Measurements from ENCODE around the gene KRTAP4-8.
"Not testable (repeated sequence)": the region's sequence is repeated elsewhere in the genome, so short reads cannot be mapped to it uniquely, and the experiment has no call there.

The KRTAP4-8 gene

DNA sequence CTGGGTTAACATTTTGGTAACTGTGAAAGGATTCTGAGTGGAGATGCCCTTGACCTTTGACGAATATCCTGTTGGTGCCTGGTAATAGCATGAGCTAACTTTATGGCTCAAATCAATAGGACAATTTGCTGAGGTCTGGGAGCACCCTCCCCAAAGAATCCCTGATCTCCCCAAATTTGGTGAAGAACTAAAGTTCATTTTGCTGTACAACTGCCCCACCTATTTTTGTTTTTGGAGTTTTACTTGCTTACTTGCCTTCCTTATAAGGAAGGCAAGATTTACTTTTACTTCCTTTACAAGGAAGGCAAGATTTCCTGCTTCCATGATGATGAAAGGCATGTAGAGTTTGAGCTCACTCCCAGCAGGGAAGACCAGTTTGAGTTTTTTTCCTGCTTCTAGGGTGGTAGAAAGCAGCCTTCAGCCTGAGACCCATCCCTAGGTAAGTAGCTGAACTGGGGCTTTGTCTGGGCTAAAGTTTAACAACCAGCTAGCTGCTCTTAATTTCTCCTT lies 10.1 kb upstream of the KRTAP4-8 start:
- ChIA-PET POLR2A (no interaction called here), CTCF (interaction anchor here (1.4 to 2.3 kb wide), 2 partner anchors 215 to 541 kb away, joined by 5 to 10 read pairs; no protein-coding TSS in a partner anchor)
- no peak for DNase-seq (ENCODE audit: low read depth, low spot score)
- peak overlapping the region; percentile 40 for H3K4me3 ChIP-seq (ENCODE audit: low read depth, low read length)
- TF ChIP-seq, protein P1, sequence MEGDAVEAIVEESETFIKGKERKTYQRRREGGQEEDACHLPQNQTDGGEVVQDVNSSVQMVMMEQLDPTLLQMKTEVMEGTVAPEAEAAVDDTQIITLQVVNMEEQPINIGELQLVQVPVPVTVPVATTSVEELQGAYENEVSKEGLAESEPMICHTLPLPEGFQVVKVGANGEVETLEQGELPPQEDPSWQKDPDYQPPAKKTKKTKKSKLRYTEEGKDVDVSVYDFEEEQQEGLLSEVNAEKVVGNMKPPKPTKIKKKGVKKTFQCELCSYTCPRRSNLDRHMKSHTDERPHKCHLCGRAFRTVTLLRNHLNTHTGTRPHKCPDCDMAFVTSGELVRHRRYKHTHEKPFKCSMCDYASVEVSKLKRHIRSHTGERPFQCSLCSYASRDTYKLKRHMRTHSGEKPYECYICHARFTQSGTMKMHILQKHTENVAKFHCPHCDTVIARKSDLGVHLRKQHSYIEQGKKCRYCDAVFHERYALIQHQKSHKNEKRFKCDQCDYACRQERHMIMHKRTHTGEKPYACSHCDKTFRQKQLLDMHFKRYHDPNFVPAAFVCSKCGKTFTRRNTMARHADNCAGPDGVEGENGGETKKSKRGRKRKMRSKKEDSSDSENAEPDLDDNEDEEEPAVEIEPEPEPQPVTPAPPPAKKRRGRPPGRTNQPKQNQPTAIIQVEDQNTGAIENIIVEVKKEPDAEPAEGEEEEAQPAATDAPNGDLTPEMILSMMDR (IDR thresholded peaks at IDR 0.05; ENCODE audit: insufficient read depth, low read length, missing control alignments), result no peak

DNA sequence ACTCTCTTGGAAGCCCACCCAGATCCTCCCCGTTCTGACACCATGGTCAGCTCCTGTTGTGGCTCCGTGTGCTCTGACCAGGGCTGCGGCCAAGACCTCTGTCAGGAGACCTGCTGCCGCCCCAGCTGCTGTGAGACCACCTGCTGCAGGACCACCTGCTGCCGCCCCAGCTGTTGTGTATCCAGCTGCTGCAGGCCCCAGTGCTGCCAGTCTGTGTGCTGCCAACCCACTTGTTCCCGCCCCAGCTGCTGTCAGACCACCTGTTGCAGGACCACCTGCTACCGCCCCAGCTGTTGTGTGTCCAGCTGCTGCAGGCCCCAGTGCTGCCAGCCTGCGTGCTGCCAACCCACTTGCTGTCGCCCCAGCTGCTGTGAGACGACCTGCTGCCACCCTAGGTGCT lies 7.4 kb upstream of the KRTAP4-8 start, which contains the start of gene KRTAP4-9:
Gene KRTAP4-9 (plus strand): TSS at position 43 of the 400 bp plus-strand sequence. CDS start 0 bp downstream, at position 43.
- POLR2A ChIA-PET; DNase-seq (ENCODE audit: low read depth, low spot score); H3K4me3 ChIP-seq (ENCODE audit: low read depth, low read length): not testable (repeated sequence)
- CTCF ChIA-PET, result interaction anchor here (0.8 to 2.0 kb wide), 2 partner anchors 45 to 195 kb away, joined by 3 to 5 read pairs; no protein-coding TSS in a partner anchor

DNA sequence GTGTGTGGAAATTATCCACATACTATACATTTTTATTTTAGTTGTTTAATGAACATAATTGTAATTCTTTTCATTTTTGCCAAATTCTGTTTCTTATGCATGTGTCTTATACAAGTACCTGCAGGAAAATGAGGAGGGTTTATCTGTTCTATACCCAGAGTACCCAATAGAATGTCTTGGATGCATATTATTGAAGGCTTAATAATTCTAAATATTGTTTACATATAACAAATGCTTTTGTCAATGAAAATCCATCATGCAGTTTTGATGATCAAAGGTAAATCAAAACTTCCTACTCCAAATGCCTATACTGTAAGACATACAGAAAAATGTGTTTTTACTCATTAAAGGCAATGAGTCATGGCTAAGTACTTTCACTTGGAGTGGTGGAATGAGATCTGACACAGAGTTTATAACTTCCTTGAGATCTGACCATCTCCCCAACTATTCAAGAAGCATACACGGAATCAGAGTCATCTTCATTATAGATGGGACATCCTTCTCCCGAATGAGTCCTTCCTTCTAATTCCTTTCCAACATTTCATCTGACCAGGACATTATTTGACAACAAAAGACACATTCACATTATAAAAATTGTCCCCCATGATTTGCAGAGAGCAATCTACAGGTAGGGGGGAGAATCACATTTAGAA lies 6.6 kb upstream of the KRTAP4-8 start:
- CTCF ChIA-PET, result interaction anchor here (1.0 to 2.0 kb wide), 2 partner anchors 195 to 445 kb away, joined by 3 to 5 read pairs; no protein-coding TSS in a partner anchor
- POLR2A ChIA-PET; DNase-seq (ENCODE audit: low read depth, low spot score); H3K4me3 ChIP-seq (ENCODE audit: low read depth, low read length): not testable (repeated sequence)

DNA sequence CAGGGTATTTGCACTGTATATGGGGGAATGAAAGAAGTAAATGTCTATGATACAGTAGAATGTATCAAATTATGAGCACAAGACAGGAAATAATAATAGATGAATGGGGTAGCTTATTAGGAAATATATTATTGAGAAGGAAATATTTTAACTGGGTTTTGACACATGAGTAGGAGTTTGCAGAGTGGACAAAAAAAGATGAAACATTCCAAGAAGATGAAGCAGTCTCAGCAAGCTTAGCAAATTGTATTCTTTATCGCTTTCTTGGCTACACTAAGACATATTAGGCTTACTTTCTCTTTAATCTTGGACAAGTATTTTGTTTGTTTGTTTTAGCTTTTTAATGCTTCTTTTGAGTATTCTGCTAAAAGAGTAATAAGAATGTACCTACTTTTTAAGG lies 6.0 kb upstream of the KRTAP4-8 start:
- TF ChIP-seq, protein P1 (IDR thresholded peaks at IDR 0.05; ENCODE audit: insufficient read depth, low read length, missing control alignments), result no peak
- ChIA-PET POLR2A (interaction anchor here (0.7 kb wide), 1 partner anchor 9 kb away, joined by 3 read pairs; no protein-coding TSS in a partner anchor), CTCF (interaction anchor here (1.0 kb wide), 1 partner anchor 445 kb away, joined by 3 read pairs; no protein-coding TSS in a partner anchor)
- no peak overlapping the region for H3K4me3 ChIP-seq (ENCODE audit: low read depth, low read length)
- DNase-seq (ENCODE audit: low read depth, low spot score), result no peak

DNA sequence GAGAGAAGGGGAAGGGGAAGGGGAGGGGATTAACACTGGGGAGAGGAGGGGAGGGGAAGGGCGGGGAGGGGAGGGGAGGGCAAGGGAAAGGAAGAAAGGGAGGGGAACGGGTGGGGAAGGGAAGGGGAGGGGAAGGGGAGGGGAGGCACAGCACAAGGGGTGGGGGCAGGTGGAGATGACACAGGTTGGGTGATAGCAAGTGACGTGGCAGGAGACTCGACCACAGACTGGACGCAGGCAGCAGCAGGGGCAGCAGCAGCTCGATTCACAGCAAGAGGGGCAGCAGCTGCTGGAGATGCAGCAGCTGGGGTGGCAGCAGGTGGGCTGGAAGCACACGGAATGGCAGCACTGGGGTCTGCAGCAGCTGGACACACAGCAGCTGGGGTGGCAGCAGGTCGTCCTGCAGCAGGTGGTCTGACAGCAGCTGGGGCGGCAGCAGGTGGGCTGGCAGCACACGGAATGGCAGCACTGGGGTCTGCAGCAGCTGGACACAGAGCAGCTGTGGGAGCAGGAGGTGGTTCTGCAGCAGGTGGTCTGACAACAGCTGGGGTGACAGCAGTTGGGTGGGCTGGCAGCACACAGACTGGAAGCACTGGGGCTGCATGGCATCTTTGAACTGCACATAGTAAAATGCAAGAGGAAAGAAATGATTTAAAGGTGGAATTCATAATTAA lies 3.8 kb upstream of the KRTAP4-8 start, which contains the start of gene KRTAP4-16:
Gene KRTAP4-16 (minus strand): TSS at position 624 of the 674 bp plus-strand sequence. CDS start 0 bp downstream, at position 624.
- TF ChIP-seq, protein P1 (IDR thresholded peaks at IDR 0.05; ENCODE audit: insufficient read depth, low read length, missing control alignments), result no peak
- ChIA-PET CTCF (no interaction called here), POLR2A (no interaction called here)
- DNase-seq (ENCODE audit: low read depth, low spot score), result no peak
- peak within 1 kb of the TSS; percentile 33 for H3K4me3 ChIP-seq (ENCODE audit: low read depth, low read length)

DNA sequence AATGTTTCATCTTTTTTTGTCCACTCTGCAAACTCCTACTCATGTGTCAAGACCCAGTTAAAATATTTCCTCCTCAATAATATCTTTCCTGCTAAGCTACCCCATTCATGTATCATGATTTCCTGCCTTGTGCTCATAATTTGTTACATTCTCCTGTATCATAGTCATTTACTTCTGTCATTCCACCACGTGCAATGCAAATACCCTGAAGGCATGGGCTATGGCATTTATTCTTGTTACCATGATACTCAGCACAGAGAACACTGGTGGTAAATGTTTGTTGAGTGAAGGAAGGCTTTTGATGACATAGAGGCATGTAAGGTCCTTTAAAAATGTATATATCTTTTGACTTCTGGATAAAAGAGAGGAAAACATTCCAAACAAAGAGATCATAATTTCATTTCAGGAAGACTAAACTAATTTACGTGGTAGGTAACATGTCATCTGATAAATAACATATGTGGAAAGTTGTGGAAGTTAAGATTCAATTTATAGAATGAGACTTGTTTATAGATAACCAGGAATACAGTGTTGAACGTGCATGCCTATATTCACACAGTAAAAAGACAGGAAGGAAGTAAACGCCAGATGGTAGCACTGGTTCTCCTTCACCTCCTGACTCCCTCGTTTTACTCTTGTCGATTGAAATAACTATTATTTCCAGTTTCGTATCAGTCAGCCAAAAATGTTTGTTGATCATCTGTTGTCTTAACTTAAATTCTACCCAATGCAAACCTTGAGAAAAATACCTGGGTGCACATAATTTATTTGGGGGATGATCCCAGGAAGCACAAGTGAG lies 1.9 kb upstream of the KRTAP4-8 start:
- CTCF ChIA-PET, result not testable (repeated sequence)

DNA sequence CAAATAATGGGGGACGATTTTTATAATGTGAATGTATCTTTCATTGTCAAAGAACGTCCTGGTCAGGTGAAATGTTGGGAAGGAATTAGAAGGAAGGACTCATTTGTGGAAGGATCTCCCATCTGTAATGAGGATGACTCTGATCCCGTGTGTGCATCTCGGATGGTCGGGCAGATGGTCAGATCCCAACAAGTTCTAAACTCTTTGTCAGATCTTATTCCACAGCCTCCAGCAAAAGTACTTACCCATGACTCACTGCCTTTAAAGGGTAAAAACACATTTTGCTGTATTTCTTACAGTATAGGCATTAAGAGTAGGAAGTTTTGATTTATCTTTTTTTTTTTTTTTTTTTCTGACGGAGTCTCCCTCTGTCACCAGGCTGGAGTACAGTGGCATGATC lies 539 bp upstream of the KRTAP4-8 start:
- no peak for DNase-seq (ENCODE audit: low read depth, low spot score)
- POLR2A ChIA-PET, result no interaction called here
- no peak overlapping the region for H3K4me3 ChIP-seq (ENCODE audit: low read depth, low read length)
- TF ChIP-seq, protein P1 (IDR thresholded peaks at IDR 0.05; ENCODE audit: insufficient read depth, low read length, missing control alignments), result no peak
- CTCF ChIA-PET, result no interaction called here

More for the DNA sequence above, 1.9 kb upstream of the KRTAP4-8 start:
- H3K4me3 ChIP-seq (ENCODE audit: low read depth, low read length); POLR2A ChIA-PET; DNase-seq (ENCODE audit: low read depth, low spot score): not testable (repeated sequence)

All from AG04449 (cell line).